H1 (cell line): ENCODE measurements around the gene MYRIP. TPM values are rescaled to one million over a fixed set of nuclear protein-coding genes. Genes with fewer than 3 reads are reported as not detected.

Experiments
- CTCF ChIA-PET: fragments of 300-600 bp; sonication (Branson Sonifier 250); formaldehyde crosslinking; loops from one replicate; lab custom pipeline; 2021; ENCODE audit not compliant: partially characterized antibody; lab: Charles Lee
- POLR2A ChIA-PET: fragments of 300-600 bp; sonication (Branson Sonifier 250); formaldehyde crosslinking; loops from one replicate; lab custom pipeline; 2021; ENCODE audit warnings: inconsistent platforms; ENCODE audit not compliant: partially characterized antibody; lab: Charles Lee
- DNase-seq, 2 experiments: peaks; one replicate each; pipeline versions ENCODE4 v3.0.0 to v3.0.0-alpha.2; 2010 to 2022; ENCODE audit warnings: low spot score in 2 of 2, low read depth in 1 of 2, mixed read lengths in 1 of 2
- FAIRE-seq: peaks from 2 replicates; lab custom pipeline; 2011; peaks lifted over from hg19 to GRCh38; lab: Jason Lieb, UNC
- H2AFZ ChIP-seq: 2 replicates; pipeline ENCODE4 v1.8.1; 2012; ENCODE audit warnings: low read length, inconsistent platforms
- H2AK5ac ChIP-seq: 2 replicates; pipeline ENCODE4 v1.6.1; 2013; ENCODE audit warnings: low read depth, low read length
- H2BK120ac ChIP-seq: replicated peaks from 2 replicates; pipeline ENCODE3; 2013; ENCODE audit warnings: low read depth, low read length, inconsistent platforms
- H2BK12ac ChIP-seq: 2 replicates; pipeline ENCODE4 v1.6.1; 2013; ENCODE audit warnings: low read depth, low read length
- H2BK15ac ChIP-seq: 2 replicates; pipeline ENCODE4 v1.6.1; 2013; ENCODE audit warnings: low read length
- H2BK20ac ChIP-seq: 2 replicates; pipeline ENCODE4 v1.6.1; 2013; ENCODE audit warnings: low read length
- H2BK5ac ChIP-seq: 2 replicates; pipeline ENCODE4 v1.6.1; 2013; ENCODE audit warnings: low read depth, low read length
- H3K14ac ChIP-seq: 2 replicates; pipeline ENCODE4 v1.6.1; 2013; ENCODE audit warnings: inconsistent platforms; ENCODE audit not compliant: insufficient read length
- H3K18ac ChIP-seq: 2 replicates; pipeline ENCODE4 v1.6.1; 2013; ENCODE audit warnings: low read length; ENCODE audit errors: extremely low read depth
- H3K23ac ChIP-seq: 2 replicates; pipeline ENCODE4 v1.6.1; 2013; ENCODE audit warnings: inconsistent platforms; ENCODE audit not compliant: insufficient read length
- H3K23me2 ChIP-seq: 2 replicates; pipeline ENCODE4 v1.6.1; 2013; ENCODE audit warnings: low read depth, low read length
- H3K27ac ChIP-seq: 2 replicates; pipeline ENCODE4 v1.6.1; 2011; ENCODE audit warnings: low read depth, low read length, inconsistent platforms
- H3K27me3 ChIP-seq, 4 experiments: replicated peaks in 1 of 4; 1 replicate in 1 of 4; 2 replicates in 3 of 4; pipeline versions ENCODE4 v1.6.1 to v1.8.1; 2011 to 2013; ENCODE audit warnings: low read length in 3 of 4, mild to moderate bottlenecking in 3 of 4, inconsistent platforms in 2 of 4, mixed read lengths in 2 of 4, moderate library complexity in 1 of 4; ENCODE audit not compliant: control insufficient read depth in 3 of 4, insufficient read depth in 3 of 4; ENCODE audit errors: extremely low read depth in 1 of 4
- H3K36me3 ChIP-seq, 4 experiments: 2 replicates each; pipeline versions ENCODE4 v1.6.1 to v1.8.1; 2011 to 2013; ENCODE audit warnings: mild to moderate bottlenecking in 4 of 4, low read length in 3 of 4, moderate library complexity in 2 of 4, control low read depth in 1 of 4, inconsistent platforms in 1 of 4; ENCODE audit not compliant: insufficient read depth in 4 of 4, control insufficient read depth in 2 of 4
- H3K4ac ChIP-seq: replicated peaks from 2 replicates; pipeline ENCODE3; 2013; ENCODE audit warnings: low read length, low read depth, mixed read lengths, inconsistent platforms; ENCODE audit not compliant: insufficient read length
- H3K4me1 ChIP-seq, 4 experiments: replicated peaks in 1 of 4; 1 replicate in 1 of 4; 2 replicates in 3 of 4; pipeline versions ENCODE4 v1.6.1 to v1.8.1; 2011 to 2013; ENCODE audit warnings: low read length in 3 of 4, inconsistent platforms in 2 of 4, mixed read lengths in 1 of 4; ENCODE audit not compliant: insufficient read depth in 4 of 4, control insufficient read depth in 3 of 4
- H3K4me2 ChIP-seq, 2 experiments: 2 replicates each; pipeline versions ENCODE4 v1.6.1 to v1.8.1; 2011 to 2013; ENCODE audit warnings: low read depth in 2 of 2, low read length in 2 of 2, control low read depth in 1 of 2, inconsistent platforms in 1 of 2, mild to moderate bottlenecking in 1 of 2; ENCODE audit not compliant: insufficient read depth in 1 of 2
- H3K4me3 ChIP-seq, 4 experiments: fragments of 200-600, 300-600 bp in 1 of 4; sonication (generic), shearing (Covaris generic), sonication (Bioruptor Twin) in 1 of 4; 2 replicates each; pipeline versions ENCODE4 v1.5.1 to v1.8.1; 2011 to 2016; ENCODE audit warnings: low read length in 4 of 4, low read depth in 3 of 4, control low read depth in 2 of 4, inconsistent platforms in 2 of 4, mild to moderate bottlenecking in 2 of 4, mixed read lengths in 1 of 4, moderate library complexity in 1 of 4; ENCODE audit not compliant: insufficient read depth in 2 of 4; ENCODE audit errors: extremely low read depth in 1 of 4
- H3K56ac ChIP-seq: replicated peaks from 2 replicates; pipeline ENCODE3; 2013; ENCODE audit warnings: low read depth, mild to moderate bottlenecking, mixed read lengths, low read length, inconsistent platforms; ENCODE audit not compliant: insufficient read length
- H3K79me1 ChIP-seq: 2 replicates; pipeline ENCODE4 v1.6.1; 2013; ENCODE audit warnings: low read depth, low read length, control low read depth
- H3K79me2 ChIP-seq, 2 experiments: 2 replicates each; pipeline versions ENCODE4 v1.6.1 to v1.8.1; 2012 to 2013; ENCODE audit warnings: low read length in 2 of 2, mild to moderate bottlenecking in 2 of 2, inconsistent platforms in 1 of 2; ENCODE audit not compliant: insufficient read depth in 2 of 2, control insufficient read depth in 1 of 2
- H3K9ac ChIP-seq, 4 experiments: replicated peaks in 1 of 4; 1 replicate in 1 of 4; 2 replicates in 3 of 4; pipeline versions ENCODE4 v1.6.1 to v1.8.1; 2011 to 2013; ENCODE audit warnings: low read depth in 3 of 4, low read length in 3 of 4, control low read depth in 2 of 4, mild to moderate bottlenecking in 2 of 4, moderate library complexity in 2 of 4, inconsistent platforms in 1 of 4; ENCODE audit errors: extremely low read depth in 1 of 4
- H3K9me3 ChIP-seq, 2 experiments: 2 replicates each; pipeline versions ENCODE4 v1.6.1 to v1.8.1; 2012 to 2013; ENCODE audit warnings: mild to moderate bottlenecking in 2 of 2, moderate library complexity in 2 of 2, control low read depth in 1 of 2, inconsistent platforms in 1 of 2, low read depth in 1 of 2, low read length in 1 of 2, mixed read lengths in 1 of 2; ENCODE audit not compliant: insufficient read depth in 2 of 2
- H4K20me1 ChIP-seq, 2 experiments: replicated peaks in 1 of 2; 2 replicates each; pipeline versions ENCODE3 to v1.8.1; 2011 to 2013; ENCODE audit warnings: inconsistent platforms in 2 of 2, low read length in 2 of 2, mild to moderate bottlenecking in 1 of 2; ENCODE audit not compliant: insufficient read depth in 2 of 2, control insufficient read depth in 1 of 2
- H4K5ac ChIP-seq: 2 replicates; pipeline ENCODE4 v1.6.1; 2013; ENCODE audit warnings: low read length, low read depth, mixed read lengths, inconsistent platforms; ENCODE audit not compliant: insufficient read length
- H4K8ac ChIP-seq: 2 replicates; pipeline ENCODE4 v1.8.0; 2013; ENCODE audit warnings: mild to moderate bottlenecking, moderate library complexity, low read length, inconsistent platforms; ENCODE audit not compliant: insufficient read depth; ENCODE audit errors: extremely low read depth
- H4K91ac ChIP-seq: replicated peaks from 2 replicates; pipeline ENCODE3; 2013; ENCODE audit warnings: low read length, mixed read lengths, inconsistent platforms; ENCODE audit not compliant: insufficient read length
- CHD2 ChIP-seq: IDR thresholded peaks from 2 replicates; pipeline ENCODE4 v1.6.1; 2012; ENCODE audit warnings: low read length, improper control_type of control experiment
- CREB1 ChIP-seq: IDR thresholded peaks from 2 replicates; pipeline ENCODE4 v1.6.1; 2012; ENCODE audit warnings: inconsistent platforms
- FOSL1 ChIP-seq: IDR thresholded peaks from 2 replicates; pipeline ENCODE4 v1.6.1; 2011; ENCODE audit warnings: mild to moderate bottlenecking, low read depth, low read length, moderate library complexity; ENCODE audit not compliant: insufficient read depth
- PHF8 ChIP-seq: fragments of 200-600 bp; sonication (generic); conservative IDR thresholded peaks from 2 replicates; pipeline ENCODE4 v1.7.1; 2012; ENCODE audit warnings: low read depth, mild to moderate bottlenecking, inconsistent platforms, low read length, moderate library complexity
- TCF12 ChIP-seq: IDR thresholded peaks from 2 replicates; pipeline ENCODE4 v1.6.1; 2011; ENCODE audit warnings: low read depth, mild to moderate bottlenecking, low read length
- TEAD4 ChIP-seq: IDR thresholded peaks from 2 replicates; pipeline ENCODE4 v1.6.1; 2012; ENCODE audit warnings: low read depth, low read length, inconsistent platforms, mixed read lengths
- WGBS, 2 experiments: shearing (Covaris generic) in 1 of 2; methylation state at CpG; one replicate each; pipeline versions ENCODE4 v1.1.6 to v1.1.7; 2013 to 2015; ENCODE audit warnings: low lambda C conversion rate in 2 of 2, mixed read lengths in 2 of 2, inconsistent platforms in 1 of 2, low coverage in 1 of 2, missing lambda C conversion rate in 1 of 2; ENCODE audit not compliant: insufficient replicate concordance in 2 of 2, insufficient coverage in 1 of 2, insufficient read length in 1 of 2; ENCODE audit errors: extremely low coverage in 1 of 2, missing lambda C conversion rate in 1 of 2; 5-methylcytosine and 5-hydroxymethylcytosine counted together
- polyA plus RNA-seq, 7 experiments: library from polyadenylated mRNA; depleted of rRNA in 3 of 7; stranded (reverse) in 5 of 7; unstranded in 2 of 7; fragments of >200 nt in 5 of 7; fragments of 200-250 nt in 2 of 7; gene quantifications; 1 replicate in 5 of 7; 2 replicates in 1 of 7; 4 replicates in 1 of 7; pipeline versions ENCODE4 v1.2.1 to v1.2.3, GENCODE V29; 2011 to 2013; ENCODE audit warnings: missing spikeins in 2 of 7, mixed read lengths in 2 of 7
- total RNA-seq: library from RNA; stranded (reverse); fragmentation: NEBNext Ultra II Directional; extraction: Animal tissue kit (Norgen Biotek cat#: 25700); gene quantifications from 2 replicates; pipeline ENCODE4 v1.2.1, GENCODE V29; 2021
- TF ChIP-seq, protein P1 (sequence below): IDR thresholded peaks from 2 replicates; pipeline ENCODE4 v1.6.1; 2011; ENCODE audit warnings: low read depth, mild to moderate bottlenecking, low read length; ENCODE audit not compliant: insufficient read depth
- TF ChIP-seq, protein P2 (sequence below): IDR thresholded peaks from 2 replicates; pipeline ENCODE4 v1.6.1; 2011; ENCODE audit warnings: low read length, improper control_type of control experiment

The MYRIP gene
- total and polyA plus RNA-seq, 2 of the 8 experiments (the other 6 are each of a cell fraction or from before 2014, with no cell fraction given): 0.54 to 4.3 TPM

DNA sequence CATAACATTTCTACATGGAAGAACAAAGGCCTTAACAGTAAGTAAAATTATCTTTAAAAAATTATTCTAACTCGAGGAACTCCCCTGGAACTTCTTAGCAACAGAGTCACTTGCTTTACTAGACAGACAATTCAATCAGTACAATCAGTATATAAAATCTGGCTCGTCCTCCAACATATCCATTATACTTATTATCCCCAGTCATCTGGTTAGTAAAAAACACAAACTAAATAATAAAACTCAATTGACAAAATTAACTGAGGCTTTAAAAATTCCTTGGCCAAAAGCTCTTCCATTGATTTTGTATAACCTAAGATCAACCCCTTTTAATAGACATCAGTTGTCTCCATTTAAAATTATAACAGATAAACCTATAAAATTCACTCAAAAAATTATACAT is 105.6 kb downstream of the MYRIP start:
- 83% methylated on average over 2 of the region's 2 CpGs; no CpG with 5 or more reads in 1 of the 2 experiments for WGBS, 2 experiments
- Histone ChIP-seq H2AK5ac (no peak overlapping the region), H4K20me1 (no peaks in the 10 kb centered on the region), H3K4ac (no peak overlapping the region), H2BK120ac (no peak overlapping the region), H4K91ac (no peak overlapping the region), H2BK15ac (no peak overlapping the region), H3K79me2 (no peaks in the 10 kb centered on the region), H3K9me3 (no peaks in the 10 kb centered on the region), H4K8ac (no peak overlapping the region), H3K9ac (no peak overlapping the region), H3K14ac (no peak overlapping the region), H3K23ac (no peak overlapping the region), H3K56ac (no peak overlapping the region), H3K79me1 (no peaks in the 10 kb centered on the region), H2AFZ (no peak overlapping the region), H3K27ac (no peak overlapping the region), H4K5ac (no peak overlapping the region), H2BK12ac (no peak overlapping the region), H3K18ac (no peak overlapping the region), H3K23me2 (peaks cover 3% of the 10 kb centered on the region; the same call in 1 of the 2 replicates), H3K27me3 (no peaks in the 10 kb centered on the region), H3K4me3 (no peak overlapping the region), H2BK20ac (no peak overlapping the region), H3K4me1 (peaks cover 0 to 5% (median 2%) of the 10 kb centered on the region in 4 experiments; a peak in 2 of 7 replicates), H3K36me3 (no peaks in the 10 kb centered on the region), H2BK5ac (no peak overlapping the region), H3K4me2 (no peak overlapping the region)
- ChIA-PET CTCF (no interaction called here), POLR2A (no interaction called here)
- no peak for FAIRE-seq
- DNase-seq: no peak
- TF ChIP-seq FOSL1 (no peak), TCF12 (no peak), PHF8 (no peak), TEAD4 (no peak), CHD2 (no peak), CREB1 (no peak)
- TF ChIP-seq, protein P1, sequence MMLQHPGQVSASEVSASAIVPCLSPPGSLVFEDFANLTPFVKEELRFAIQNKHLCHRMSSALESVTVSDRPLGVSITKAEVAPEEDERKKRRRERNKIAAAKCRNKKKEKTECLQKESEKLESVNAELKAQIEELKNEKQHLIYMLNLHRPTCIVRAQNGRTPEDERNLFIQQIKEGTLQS: no peak
- TF ChIP-seq, protein P2, sequence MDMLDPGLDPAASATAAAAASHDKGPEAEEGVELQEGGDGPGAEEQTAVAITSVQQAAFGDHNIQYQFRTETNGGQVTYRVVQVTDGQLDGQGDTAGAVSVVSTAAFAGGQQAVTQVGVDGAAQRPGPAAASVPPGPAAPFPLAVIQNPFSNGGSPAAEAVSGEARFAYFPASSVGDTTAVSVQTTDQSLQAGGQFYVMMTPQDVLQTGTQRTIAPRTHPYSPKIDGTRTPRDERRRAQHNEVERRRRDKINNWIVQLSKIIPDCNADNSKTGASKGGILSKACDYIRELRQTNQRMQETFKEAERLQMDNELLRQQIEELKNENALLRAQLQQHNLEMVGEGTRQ: no peak
